HG03159 (cell line): ENCODE data around the gene NR4A1.

ENCODE experiments used
- ATAC-seq: cut with Tn5 transposase; IDR thresholded peaks from one replicate; pipeline ENCODE4 v1.9.1; 2021; ENCODE audit warnings: mild to moderate bottlenecking, moderate library complexity; ENCODE audit not compliant: unreplicated experiment

NR4A1 gene

DNA sequence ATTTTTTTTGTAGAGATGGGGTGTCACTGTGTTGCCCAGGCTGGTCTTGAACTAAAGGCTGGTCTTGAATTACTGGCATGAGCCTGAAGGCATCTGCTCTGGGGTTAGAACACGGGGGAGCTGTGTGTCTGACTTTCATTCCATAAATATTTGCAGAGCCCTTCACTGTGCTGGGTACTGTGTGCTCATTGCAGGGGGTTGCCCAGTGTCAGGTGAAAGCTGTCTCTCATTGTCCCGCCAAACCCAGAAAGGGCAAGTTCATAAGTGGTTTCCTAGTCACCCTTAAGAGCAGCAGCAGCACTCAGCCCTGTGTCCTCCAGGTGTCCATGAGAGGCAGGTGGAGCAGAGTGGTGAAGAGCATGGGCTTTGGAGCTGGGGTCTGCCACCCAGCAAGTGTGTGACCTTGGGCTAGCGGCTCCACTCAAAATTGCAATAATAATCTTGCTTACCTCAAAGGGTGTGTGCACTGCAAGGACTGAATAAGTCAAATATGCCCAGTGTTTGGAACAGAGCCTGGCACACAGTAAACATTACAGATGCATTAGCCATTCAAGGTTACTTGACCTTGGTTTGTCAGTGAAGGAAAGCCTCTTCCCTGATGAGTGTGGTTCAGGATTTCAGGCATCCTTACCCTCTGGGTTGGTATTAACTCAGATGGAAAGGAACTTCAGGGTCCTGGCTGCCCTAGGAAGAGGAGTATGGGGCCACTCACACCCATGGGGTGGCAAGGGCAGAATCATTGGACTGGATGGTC, 23.9 kb downstream of the NR4A1 start:
- no peak for ATAC-seq

DNA sequence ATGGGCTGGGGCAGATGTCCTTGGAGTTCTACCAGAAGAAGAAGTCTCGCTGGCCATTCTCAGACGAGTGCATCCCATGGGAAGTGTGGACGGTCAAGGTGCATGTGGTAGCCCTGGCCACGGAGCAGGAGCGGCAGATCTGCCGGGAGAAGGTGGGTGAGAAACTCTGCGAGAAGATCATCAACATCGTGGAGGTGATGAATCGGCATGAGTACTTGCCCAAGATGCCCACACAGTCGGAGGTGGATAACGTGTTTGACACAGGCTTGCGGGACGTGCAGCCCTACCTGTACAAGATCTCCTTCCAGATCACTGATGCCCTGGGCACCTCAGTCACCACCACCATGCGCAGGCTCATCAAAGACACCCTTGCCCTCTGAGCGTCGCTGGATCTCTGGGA, 25.6 kb downstream of the NR4A1 start:
- no peak for ATAC-seq

DNA sequence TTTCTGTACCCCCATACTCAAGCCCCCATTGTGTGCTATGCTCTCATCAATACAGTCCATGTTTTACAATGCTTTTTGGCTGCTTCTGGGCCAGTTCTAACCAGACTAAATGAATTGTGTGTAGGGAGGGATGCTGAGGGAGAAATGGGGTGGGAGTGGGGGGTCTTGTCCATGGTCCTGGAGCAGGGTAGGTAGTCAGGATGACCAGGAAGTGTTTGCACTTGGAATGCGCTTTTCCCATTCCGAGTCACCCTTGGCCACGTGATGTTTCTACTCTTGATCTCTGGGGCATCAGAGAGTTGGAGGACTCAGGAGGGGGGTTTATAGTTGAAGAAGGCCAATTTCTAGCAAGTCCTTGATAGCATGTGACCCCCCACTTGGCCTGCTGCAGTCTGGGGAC, 27.0 kb downstream of the NR4A1 start:
- no peak for ATAC-seq

DNA sequence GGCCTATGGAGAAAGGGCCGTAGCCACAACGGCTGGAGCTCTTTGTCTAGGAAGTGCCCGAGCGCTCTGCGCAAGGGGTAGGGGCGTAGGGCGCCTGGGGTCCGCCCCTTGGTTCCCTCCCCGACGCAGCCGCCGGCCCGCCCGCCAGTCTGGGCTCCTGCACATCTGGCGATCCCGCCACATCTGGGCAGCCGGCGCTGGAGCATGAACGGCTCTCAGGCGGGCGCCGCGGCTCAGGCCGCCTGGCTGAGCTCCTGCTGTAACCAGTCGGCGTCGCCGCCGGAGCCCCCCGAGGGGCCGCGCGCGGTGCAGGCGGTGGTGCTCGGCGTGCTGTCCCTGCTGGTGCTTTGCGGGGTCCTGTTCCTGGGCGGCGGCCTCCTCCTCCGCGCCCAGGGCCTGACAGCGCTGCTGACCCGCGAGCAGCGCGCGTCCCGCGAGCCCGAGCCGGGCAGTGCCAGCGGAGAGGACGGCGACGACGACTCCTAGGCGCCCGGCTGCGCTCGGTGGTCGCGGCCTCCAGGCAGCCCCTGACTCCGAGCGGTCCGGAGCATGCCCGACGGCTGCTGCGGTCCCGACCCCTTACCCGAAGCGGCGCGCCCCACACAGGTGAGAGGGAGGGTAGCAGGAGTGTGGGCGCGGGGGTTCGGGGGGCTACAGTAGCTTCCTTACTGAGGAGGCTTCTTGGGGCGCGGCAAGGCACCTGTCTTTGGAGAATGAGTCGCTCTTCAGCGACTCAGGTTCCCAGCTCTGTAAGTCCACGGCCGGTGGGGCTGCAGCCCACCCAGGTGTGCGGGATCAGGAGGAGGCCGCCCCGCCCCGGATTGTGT, 28.5 kb downstream of the NR4A1 start, which contains the start of gene SMIM41:
Gene SMIM41 (plus strand): TSS at position 129 of the 827 bp plus-strand sequence. CDS start 76 bp downstream, at position 205.
- ATAC-seq, result no peak

DNA sequence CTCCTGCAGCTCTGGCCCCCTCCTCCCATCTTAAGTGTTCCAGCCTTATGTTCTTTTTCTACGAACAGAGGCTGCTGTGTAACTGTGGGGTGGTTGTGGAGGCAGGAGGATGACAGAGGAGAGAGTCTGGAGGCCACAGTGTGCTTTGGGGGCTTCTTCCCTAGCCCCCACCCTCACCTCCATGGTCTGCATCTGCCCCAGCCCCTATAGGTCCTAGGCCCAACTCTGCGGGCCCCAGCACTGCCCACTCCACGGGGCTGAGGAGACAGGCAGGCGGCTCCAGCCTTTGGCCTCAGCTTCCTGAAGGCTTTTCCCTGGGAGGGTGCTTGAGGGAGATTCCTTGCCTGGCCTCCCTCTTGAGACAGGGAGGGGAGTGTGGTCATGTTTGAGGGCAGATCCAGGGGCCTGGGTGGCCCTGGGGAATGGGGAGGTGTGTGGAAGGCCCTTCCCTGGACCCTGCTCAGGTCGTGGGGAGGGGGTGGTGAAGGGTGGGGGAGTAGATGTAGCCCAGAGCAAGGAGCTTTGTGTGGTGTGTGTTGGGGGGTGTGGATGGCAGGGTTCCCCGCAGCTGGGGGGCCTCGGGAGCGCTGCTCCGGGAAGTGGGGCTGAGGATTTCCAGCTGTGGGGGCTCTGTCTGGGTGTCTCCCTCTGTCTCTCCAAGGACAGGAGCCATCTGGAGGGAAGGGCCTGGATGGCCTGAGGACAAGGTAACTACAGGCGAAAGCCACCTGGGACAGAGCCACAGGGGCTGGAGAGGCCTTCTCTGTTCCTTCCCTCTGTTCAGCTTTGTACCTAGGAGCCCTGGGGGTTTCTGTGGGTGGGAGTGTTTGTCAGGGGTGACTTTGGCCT, 29.4 kb downstream of the NR4A1 start:
- ATAC-seq, result no peak

DNA sequence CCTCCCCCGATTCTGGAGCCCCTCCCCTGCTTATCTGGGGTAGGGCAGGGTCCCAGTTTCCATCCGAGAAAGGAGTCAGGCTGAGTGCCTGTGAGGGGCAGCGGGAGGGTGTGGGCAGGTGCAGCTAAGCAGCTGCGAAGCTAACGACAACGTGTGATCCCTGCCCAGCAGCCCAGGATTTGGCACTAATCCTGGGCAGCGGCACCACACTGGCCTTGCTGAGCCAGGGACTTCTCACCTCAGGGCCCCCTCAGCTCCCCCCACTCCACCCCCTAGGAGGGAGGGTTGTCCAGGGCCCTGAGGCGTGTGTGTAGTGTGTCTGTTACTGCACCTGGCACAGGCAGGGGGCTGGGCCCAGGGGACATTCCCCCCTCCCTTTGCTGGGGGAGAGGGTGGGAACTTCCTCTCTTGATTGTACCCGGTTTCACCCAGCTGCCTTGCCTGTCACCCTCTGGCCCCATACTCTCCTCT, 30.1 kb downstream of the NR4A1 start:
- peak; percentile 82 for ATAC-seq

DNA sequence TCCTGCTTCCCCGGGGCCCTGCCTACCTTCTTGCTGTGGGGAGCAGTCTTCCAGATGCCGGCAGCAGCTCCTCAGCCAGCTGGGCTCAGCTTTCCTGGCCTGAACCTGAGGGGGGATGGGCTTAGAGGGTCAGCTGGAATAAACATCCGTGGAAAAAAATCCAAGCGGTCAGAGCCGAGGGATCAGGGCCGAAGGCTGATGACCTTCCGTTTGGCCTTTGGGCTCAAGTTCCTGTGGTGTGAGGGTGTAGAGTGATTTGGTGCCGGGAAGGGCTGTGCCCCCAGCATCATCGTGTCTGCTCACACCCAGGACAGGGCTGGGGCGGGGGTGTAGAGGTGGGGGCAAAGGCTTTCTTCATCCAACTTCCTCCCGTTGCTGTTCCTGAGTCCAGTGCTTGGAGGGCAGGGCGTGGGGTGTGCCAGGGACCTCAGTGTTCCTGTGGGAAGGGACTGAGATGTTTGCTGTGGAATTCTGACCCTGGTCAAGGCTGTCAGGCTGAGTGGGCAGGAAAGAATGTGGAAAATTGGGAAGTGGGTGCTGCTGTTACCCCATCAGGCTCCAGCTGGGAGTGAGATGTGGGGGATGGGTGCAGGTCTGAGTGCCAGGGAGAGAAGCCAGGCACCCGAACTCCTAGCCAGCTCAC, 30.9 kb downstream of the NR4A1 start:
- no peak for ATAC-seq

DNA sequence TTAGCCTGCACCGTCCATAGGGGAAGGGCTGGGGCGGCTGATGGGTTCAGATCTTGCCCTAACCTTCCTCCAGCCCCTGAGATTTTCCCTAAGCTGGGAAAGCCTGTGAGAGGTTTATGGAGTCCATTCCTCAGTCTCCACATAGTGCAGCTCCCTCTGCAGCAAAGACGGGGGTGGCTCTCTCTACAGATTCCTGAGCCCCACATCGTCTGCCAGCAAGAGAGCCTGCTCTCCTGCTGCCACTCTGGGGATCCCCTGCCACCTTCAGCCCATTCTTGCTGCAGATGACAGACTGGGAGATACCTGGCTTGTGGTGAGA, 31.4 kb downstream of the NR4A1 start:
- ATAC-seq, result no peak

DNA sequence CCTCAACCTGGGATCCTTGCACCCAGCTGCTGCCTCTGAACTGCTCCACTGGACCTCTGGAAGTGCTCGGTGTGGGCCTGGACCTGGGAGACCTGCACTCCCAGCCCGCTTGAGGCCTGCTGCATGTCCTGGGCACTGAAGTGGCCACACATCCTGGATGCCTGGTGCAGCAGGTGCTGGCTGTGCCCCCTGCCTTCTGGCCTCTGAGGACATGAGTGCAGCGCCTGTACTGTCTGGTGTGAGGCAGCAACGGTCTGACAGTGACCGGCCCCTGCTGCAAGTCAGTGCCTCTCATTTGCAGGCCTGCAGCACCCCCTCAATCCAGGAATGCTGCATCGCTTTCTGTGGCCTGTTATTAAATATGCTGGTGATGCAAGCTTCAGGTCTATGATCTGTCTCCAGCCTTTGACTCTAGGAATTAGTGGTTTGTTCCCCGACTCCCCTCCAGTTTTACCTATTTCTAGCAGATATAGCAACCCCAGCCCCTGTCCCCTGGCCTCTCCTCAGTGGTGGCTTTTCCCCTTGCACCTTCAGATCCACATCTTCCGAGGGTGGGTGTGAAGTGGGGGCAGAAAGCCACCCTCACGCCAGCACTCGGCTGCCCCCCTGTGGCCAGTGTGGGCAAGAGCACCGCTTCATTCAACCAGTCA, 31.9 kb downstream of the NR4A1 start:
- ATAC-seq, result no peak

DNA sequence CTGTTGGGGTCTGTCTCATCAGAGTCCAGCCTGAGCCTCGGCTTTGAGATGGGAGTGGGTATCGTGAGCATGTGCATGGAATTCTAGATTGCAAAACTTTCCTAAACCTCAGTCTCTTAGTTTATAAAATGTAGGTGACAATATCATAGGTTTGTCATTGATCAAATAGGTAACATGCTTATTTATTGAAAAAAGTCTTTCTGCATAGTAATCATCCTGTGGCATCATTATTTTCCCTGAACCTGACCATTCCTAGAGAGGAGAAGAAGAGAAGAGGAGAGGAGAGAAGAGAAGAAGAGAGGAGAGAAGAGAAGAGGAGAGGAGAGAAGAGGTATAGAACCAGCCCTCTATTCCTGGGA, 32.4 kb downstream of the NR4A1 start:
- no peak for ATAC-seq

DNA sequence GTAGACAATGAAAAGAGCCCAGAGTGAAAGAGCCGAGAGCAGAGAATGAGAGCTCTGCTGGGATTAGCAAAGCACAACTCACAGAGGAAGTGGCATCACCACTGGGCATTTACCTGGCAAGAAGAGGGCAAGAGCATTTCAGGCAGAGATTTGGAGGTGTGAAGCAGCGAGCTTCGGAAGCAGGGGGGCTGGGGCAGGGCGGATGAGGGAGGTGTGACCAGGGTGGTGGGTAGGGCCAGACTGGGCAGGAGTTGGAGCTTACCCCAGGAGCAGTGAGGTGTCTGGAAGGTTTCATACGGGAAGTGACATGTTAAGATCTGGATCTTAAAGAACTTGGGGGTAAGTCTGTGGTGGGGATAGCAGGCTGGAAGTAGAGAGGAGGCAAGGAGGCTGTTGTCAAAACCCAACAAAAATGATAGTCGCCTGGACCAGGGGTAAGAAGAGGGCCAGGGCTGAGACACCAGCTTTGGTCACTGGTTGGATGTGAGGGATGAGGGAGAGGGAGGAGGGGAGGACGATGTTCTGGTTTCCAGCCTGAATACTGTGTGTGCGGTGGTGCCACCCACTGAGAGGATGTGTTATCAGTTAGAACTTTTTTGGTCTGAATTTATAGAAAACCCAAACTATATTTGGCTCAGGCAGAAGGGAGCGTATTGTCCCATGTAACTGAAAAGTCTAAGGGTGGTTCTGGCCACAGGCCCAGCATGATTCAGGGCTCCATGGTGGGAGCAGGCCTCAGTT, 33.4 kb downstream of the NR4A1 start:
- no peak for ATAC-seq

DNA sequence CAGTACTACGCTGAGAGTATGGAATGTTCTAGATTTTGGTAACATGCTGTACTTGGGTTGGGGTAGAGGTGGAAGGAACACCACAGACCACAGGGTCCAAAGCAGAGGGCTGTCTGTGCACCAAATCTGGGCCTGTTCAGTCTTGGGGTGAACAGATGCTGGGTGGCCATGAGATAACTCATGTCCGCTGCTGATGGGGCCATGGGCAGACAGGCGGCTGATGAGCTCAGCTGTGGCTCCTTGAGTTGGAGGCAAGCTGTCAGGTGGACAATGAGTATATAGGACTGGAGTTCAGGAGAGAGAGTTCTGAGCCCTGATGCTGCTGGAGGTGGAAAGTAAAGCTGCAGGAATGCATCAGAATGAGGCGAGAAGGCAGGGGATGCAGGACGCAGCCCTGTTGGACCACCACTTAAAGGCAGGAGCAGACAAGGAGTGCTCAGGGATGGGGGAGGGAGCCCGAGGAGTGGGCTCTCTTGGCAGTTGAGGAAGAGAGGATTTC, 34.5 kb downstream of the NR4A1 start:
- no peak for ATAC-seq

DNA sequence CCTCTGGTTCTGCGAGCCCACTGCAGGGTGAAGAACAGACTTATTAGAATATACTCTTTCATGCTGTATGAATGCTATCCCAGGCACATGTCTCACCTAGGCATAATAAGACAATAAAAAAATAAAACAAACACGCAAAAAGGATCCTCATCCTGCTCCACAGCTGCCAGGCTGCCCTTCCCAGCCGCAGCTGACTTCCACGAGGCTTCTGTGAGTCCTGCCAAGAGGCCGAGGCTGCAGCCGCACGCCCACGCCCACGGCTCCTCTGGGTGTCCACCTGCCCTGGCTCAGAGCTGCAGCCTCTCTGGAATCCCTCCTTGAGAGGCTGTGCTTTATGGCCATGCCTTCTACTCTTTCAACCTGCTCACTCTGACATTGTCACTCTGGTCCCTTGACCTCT, 35.1 kb downstream of the NR4A1 start:
- no peak for ATAC-seq

DNA sequence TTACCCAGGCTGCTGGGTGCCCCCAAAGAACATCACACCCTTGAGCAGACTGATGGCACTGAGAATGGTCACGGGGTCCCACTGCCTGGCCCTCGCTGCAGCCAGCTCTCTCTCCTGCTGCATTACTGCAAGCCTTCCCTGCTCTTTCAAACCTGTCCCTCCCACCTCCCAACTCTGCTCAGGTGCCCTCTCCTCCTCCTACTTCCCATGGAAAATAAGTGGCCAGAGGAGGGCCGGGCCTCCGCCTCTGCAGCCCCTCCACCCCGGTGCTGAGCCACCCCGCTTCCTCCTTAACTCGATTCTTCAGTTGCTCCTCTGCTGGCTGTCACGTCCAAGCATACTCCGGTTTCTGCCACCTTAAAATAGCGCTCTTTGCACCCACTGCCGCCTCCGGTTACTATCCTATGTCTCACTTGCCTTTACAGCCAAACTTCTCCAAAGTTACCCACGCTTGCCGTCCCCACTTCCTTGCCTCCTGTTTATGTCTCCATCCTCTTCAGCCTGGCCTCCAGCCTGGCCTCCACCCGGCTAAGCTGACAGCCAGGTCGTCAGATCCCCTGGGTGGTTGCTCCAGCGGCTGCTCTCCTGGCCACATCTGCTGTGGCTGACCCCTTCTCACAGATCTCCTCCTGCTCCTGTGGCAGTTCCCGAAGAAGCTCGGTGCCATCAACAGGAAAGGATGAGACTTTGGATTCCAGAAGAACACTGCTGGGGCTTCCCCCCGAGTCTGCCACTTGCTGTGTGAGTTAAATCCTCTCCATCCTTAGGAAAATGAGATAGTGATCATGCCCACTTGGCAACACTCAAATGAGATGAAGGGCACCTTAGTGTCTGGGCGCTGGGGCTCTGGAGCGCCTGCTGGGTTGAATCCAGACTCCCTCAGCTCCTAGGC, 35.9 kb downstream of the NR4A1 start:
- no peak for ATAC-seq

DNA sequence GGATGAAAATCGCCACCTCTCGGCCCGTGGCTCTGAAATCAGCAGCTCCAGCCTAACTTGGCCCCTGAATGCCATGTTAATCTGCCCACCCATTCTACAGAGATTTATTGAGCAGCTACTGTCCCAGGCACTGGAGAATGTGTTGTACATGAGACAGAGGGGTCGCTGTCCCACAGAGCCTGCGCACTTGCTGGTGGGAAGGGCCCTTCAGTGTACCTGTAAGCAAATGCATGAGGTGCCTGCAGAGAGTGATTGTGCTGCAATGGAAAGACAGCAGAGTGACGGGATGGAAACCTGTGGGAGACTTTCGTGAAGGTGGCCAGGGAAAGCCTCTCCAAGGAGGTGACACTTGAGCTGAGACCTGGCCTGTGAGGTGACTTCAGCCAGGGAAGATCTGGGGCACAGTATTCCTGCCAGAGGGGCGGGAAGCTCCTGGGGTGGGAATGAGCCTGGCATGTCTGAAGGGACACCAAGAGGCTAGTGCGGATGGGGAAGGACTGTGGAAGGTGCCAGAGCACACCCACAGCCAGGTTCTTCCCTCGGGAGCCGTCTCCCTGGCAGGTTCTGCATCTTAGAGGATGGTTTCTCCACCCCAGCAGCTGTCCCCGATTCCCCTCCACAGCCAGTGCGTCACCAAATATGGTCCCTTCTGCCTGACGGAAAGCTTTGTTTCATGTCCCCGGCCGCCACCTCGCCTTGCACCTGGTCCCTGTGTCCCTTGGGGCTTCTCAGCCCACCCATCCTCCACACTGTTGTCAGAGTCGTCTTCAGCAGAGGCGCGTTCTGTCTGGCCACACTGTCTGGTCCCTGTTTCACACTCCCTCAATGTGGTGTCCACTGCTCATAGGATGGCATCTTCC, 36.9 kb downstream of the NR4A1 start:
- ATAC-seq, result no peak

DNA sequence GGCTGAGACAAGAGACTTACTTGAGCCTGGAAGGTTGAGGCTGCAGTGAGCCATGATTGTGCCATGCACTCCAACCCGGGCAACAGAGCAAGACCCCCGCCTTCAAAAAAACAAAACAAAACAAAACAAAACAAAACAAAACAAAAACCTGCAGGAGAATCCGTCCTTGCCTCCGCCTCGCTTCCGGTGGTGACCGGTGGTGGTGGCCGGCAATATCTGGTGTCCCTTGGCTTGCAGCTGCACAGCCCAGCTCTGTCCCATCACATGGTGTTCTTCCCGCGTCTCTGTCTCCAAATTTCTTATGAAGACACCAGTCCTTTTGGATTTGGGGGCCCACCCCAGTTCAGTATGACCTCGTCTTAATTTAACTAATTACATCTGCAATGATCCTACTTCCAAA, 38.2 kb downstream of the NR4A1 start:
- no peak for ATAC-seq

DNA sequence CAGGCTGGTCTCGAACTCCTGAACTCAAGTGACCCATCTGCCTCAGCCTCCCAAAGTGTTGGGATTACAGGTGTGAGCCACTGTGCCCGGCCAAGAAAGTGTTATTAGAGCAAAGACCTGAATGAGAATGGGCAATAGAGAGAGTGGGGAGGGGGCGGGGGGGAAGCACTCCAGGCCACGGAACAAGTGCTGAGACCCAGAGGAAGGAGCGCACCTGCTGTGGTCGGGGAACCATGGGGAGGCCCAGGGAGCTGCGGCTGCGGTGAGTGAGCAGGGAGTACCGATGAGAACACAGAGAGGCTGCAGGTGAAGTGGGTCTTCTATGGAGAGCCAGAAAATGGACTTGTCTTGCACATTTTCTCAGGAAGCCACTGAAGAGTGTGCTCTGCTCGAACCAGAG, 39.0 kb downstream of the NR4A1 start:
- no peak for ATAC-seq

DNA sequence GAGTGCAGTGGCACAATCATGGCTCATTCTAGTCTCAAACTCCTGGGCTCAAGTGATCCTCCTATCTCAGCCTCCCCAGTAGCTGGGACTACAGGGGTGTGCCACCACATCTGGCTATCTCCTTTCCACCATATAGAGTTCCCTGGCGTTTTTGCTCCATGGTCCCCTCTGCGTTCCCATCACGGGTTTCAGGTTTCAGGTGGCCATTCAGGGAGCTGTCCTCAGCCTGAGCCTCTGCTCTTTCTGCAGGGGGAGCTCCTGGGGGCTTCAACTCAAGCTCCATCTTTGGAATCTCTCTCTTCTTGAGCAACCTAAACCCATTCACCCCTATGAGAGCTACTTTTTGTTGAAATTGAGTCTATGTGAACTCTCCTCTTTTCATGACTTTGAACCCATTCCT, 39.8 kb downstream of the NR4A1 start:
- ATAC-seq, result no peak
